Mesenteric fat pad (tissue), 1 donor: ENCODE data around the gene UBL4B. TPM values are rescaled to one million over a fixed set of nuclear protein-coding genes. Genes with fewer than 3 reads are reported as not detected.

Source experiments
- DNase-seq: peaks from one replicate; pipeline ENCODE4 v3.0.0-alpha.2; 2020; ENCODE audit warnings: low spot score
- total RNA-seq: library from RNA; stranded (reverse); fragmentation: NEBNext Ultra II Directional; extraction: Animal tissue kit (Norgen Biotek cat#: 25700); gene quantifications from one replicate; pipeline ENCODE4 v1.2.1, GENCODE V29; 2021
- donor health status: DM: yes; HTN: yes; CAD: no.

UBL4B gene
- total RNA-seq, 1 donor from 2014 or later: not detected

GRCh38 chr1:110112656-110113055, 413 bp downstream of the UBL4B start:
- DNase-seq: no peak

- DNase-seq: no peak
Measured at GRCh38 chr1:110113551-110113950, 1.3 kb downstream of the UBL4B start.

- no peak for DNase-seq
Measured at GRCh38 chr1:110114173-110114572, 1.9 kb downstream of the UBL4B start.

- no peak for DNase-seq
Measured at GRCh38 chr1:110114784-110115183, 2.5 kb downstream of the UBL4B start.

- DNase-seq: no peak
Measured at GRCh38 chr1:110118636-110119396, 6.6 kb downstream of the UBL4B start.

GRCh38 chr1:110119843-110120242, 7.6 kb downstream of the UBL4B start:
- DNase-seq: no peak

- no peak for DNase-seq
Measured at GRCh38 chr1:110120960-110121561, 8.8 kb downstream of the UBL4B start.

GRCh38 chr1:110123224-110123623, 11.0 kb downstream of the UBL4B start:
- no peak for DNase-seq

GRCh38 chr1:110125810-110126209, 13.6 kb downstream of the UBL4B start:
- no peak for DNase-seq

- no peak for DNase-seq
Measured at GRCh38 chr1:110130113-110130591, 17.9 kb downstream of the UBL4B start.

GRCh38 chr1:110130989-110131388, 18.7 kb downstream of the UBL4B start:
- DNase-seq: no peak

GRCh38 chr1:110132682-110133081, 20.4 kb downstream of the UBL4B start:
- no peak for DNase-seq

GRCh38 chr1:110133436-110133835, 21.2 kb downstream of the UBL4B start:
- DNase-seq: no peak

- DNase-seq: no peak
Measured at GRCh38 chr1:110134050-110134595, 21.9 kb downstream of the UBL4B start.

GRCh38 chr1:110135246-110135645, 23.0 kb downstream of the UBL4B start:
- DNase-seq: no peak

GRCh38 chr1:110135666-110136065, 23.4 kb downstream of the UBL4B start:
- no peak for DNase-seq

- DNase-seq: no peak
Measured at GRCh38 chr1:110136911-110137310, 24.7 kb downstream of the UBL4B start.

- DNase-seq: no peak
Measured at GRCh38 chr1:110138956-110139355, 26.7 kb downstream of the UBL4B start.

- DNase-seq: no peak
Measured at GRCh38 chr1:110144366-110144765, 32.1 kb downstream of the UBL4B start.

GRCh38 chr1:110148961-110149360, 36.7 kb downstream of the UBL4B start:
- DNase-seq: no peak

- no peak for DNase-seq
Measured at GRCh38 chr1:110150330-110151174, 38.3 kb downstream of the UBL4B start, which contains the start of gene SLC6A17. Gene SLC6A17, plus strand, starts transcription at chr1:110150494. Its CDS starts 16,436 bp downstream, at chr1:110166930.
